Duodenal mucosa (tissue), 2 donors: ENCODE measurements around the gene INHBC.

Experiments
- H3K27ac ChIP-seq: one replicate; pipeline ENCODE4 v1.7.0; 2013; ENCODE audit warnings: low read depth, low read length
- H3K27me3 ChIP-seq, 2 donors: one replicate each; pipeline ENCODE4 v1.7.0; 2013; ENCODE audit warnings: low read length in 2 of 2, control low read depth in 1 of 2; ENCODE audit not compliant: insufficient read depth in 2 of 2, control insufficient read depth in 1 of 2
- H3K36me3 ChIP-seq, 2 donors: one replicate each; pipeline ENCODE4 v1.7.0; 2013; ENCODE audit warnings: low read length in 2 of 2, control low read depth in 1 of 2; ENCODE audit not compliant: insufficient read depth in 2 of 2, control insufficient read depth in 1 of 2
- H3K4me1 ChIP-seq, 2 donors: one replicate each; pipeline ENCODE4 v1.7.0; 2013; ENCODE audit warnings: low read length in 2 of 2, control low read depth in 1 of 2; ENCODE audit not compliant: insufficient read depth in 2 of 2, control insufficient read depth in 1 of 2
- H3K4me3 ChIP-seq, 2 donors: one replicate each; pipeline ENCODE4 v1.7.0; 2013; ENCODE audit warnings: low read length in 2 of 2, low read depth in 1 of 2
- H3K9ac ChIP-seq, 2 donors: one replicate each; pipeline ENCODE4 v1.7.0; 2013; ENCODE audit warnings: low read length in 2 of 2, low read depth in 1 of 2
- H3K9me3 ChIP-seq, 2 donors: one replicate each; pipeline ENCODE4 v1.7.0; 2013; ENCODE audit warnings: low read length in 2 of 2, control low read depth in 1 of 2; ENCODE audit not compliant: control insufficient read depth in 1 of 2

Gene INHBC

GRCh38 chr12:57452181-57452936 lies 17.8 kb downstream of the INHBC start:
- Histone ChIP-seq H3K27ac (no peak overlapping the region), H3K27me3 (peaks cover 0 to 2% of the 10 kb centered on the region in 2 donors), H3K4me1 (peaks cover 7 to 10% of the 10 kb centered on the region in 2 donors), H3K36me3 (no peaks in the 10 kb centered on the region), H3K9me3 (no peaks in the 10 kb centered on the region), H3K9ac (no peak overlapping the region), H3K4me3 (no peak overlapping the region)

GRCh38 chr12:57452937-57453509 lies 18.4 kb downstream of the INHBC start:
- Histone ChIP-seq H3K4me1 (peaks cover 7 to 10% of the 10 kb centered on the region in 2 donors), H3K36me3 (no peaks in the 10 kb centered on the region), H3K4me3 (no peak overlapping the region), H3K9ac (no peak overlapping the region), H3K9me3 (no peaks in the 10 kb centered on the region), H3K27me3 (peaks cover 0 to 2% of the 10 kb centered on the region in 2 donors), H3K27ac (no peak overlapping the region)

- peaks cover 12 to 17% of the 10 kb centered on the region in 2 donors for H3K4me1 ChIP-seq
- no peak overlapping the region for H3K9ac ChIP-seq
- H3K36me3 ChIP-seq, result no peaks in the 10 kb centered on the region
- no peak overlapping the region for H3K27ac ChIP-seq
- H3K4me3 ChIP-seq, result no peak overlapping the region
- peaks cover 0 to 2% of the 10 kb centered on the region in 2 donors for H3K27me3 ChIP-seq
- H3K9me3 ChIP-seq, result no peaks in the 10 kb centered on the region
Measured at GRCh38 chr12:57454213-57454565, 19.6 kb downstream of the INHBC start.

- no peaks in the 10 kb centered on the region for H3K9me3 ChIP-seq
- H3K36me3 ChIP-seq, result no peaks in the 10 kb centered on the region
- H3K27ac ChIP-seq, result no peak within 1 kb of the TSS
- H3K27me3 ChIP-seq, result peaks cover 0 to 2% of the 10 kb centered on the region in 2 donors
- H3K9ac ChIP-seq, result peak within 1 kb of the TSS in 1 of 2 donors; percentile 26
- peaks cover 12 to 19% of the 10 kb centered on the region in 2 donors for H3K4me1 ChIP-seq
- H3K4me3 ChIP-seq, result peak within 1 kb of the TSS; percentile 17 to 46
Measured at GRCh38 chr12:57454566-57455373, 20.2 kb downstream of the INHBC start, which contains the start of gene INHBE. TSS of gene INHBE (plus strand) at chr12:57455307. CDS start at chr12:57455537, 230 bp downstream.

GRCh38 chr12:57455374-57456144 lies 21.0 kb downstream of the INHBC start:
- no peak overlapping the region for H3K27ac ChIP-seq
- H3K36me3 ChIP-seq, result no peaks in the 10 kb centered on the region
- H3K9me3 ChIP-seq, result no peaks in the 10 kb centered on the region
- H3K4me1 ChIP-seq, result peaks cover 12 to 23% of the 10 kb centered on the region in 2 donors
- peak overlapping the region; percentile 17 to 46 for H3K4me3 ChIP-seq
- H3K9ac ChIP-seq, result peak overlapping the region in 1 of 2 donors; percentile 26
- peaks cover 0 to 4% of the 10 kb centered on the region in 2 donors for H3K27me3 ChIP-seq

- Histone ChIP-seq H3K4me3 (peak overlapping the region; percentile 17 to 46), H3K9ac (peak overlapping the region in 1 of 2 donors; percentile 26), H3K4me1 (peaks cover 17 to 30% of the 10 kb centered on the region in 2 donors), H3K9me3 (no peaks in the 10 kb centered on the region), H3K27me3 (peaks cover 5 to 11% of the 10 kb centered on the region in 2 donors), H3K36me3 (no peaks in the 10 kb centered on the region), H3K27ac (no peak overlapping the region)
Measured at GRCh38 chr12:57456145-57456700, 21.6 kb downstream of the INHBC start.

GRCh38 chr12:57456737-57457490 lies 22.3 kb downstream of the INHBC start:
- Histone ChIP-seq H3K9me3 (no peaks in the 10 kb centered on the region), H3K27me3 (peaks cover 5 to 13% of the 10 kb centered on the region in 2 donors), H3K36me3 (no peaks in the 10 kb centered on the region), H3K9ac (no peak overlapping the region), H3K27ac (no peak overlapping the region), H3K4me1 (peaks cover 19 to 34% of the 10 kb centered on the region in 2 donors), H3K4me3 (no peak overlapping the region)

GRCh38 chr12:57458665-57459054 lies 24.1 kb downstream of the INHBC start:
- Histone ChIP-seq H3K27ac (peak overlapping the region; percentile 23), H3K27me3 (peaks cover 5 to 13% of the 10 kb centered on the region in 2 donors), H3K4me1 (peaks cover 19 to 36% of the 10 kb centered on the region in 2 donors), H3K9me3 (no peaks in the 10 kb centered on the region), H3K9ac (peak overlapping the region; percentile 71 to 91), H3K4me3 (peak overlapping the region; percentile 93 to 96), H3K36me3 (no peaks in the 10 kb centered on the region)
